GM18505 (cell line): ENCODE data around the gene MAGED2.
A peak's percentile ranks its signal among the peaks of the same experiment; 100 is the strongest.
"Not testable (repeated sequence)": the region's sequence is repeated elsewhere in the genome, so short reads cannot be mapped to it uniquely, and the experiment has no call there.

ENCODE experiments used
- ATAC-seq: cut with Tn5 transposase; IDR thresholded peaks from one replicate; pipeline ENCODE4 v1.9.1; 2021; ENCODE audit not compliant: unreplicated experiment
- POLR2A ChIP-seq: IDR thresholded peaks from 4 replicates; pipeline ENCODE4 v1.6.1; 2011; ENCODE audit warnings: borderline replicate concordance; ENCODE audit not compliant: insufficient read depth, insufficient read length; ENCODE audit errors: extremely low read depth

Gene MAGED2

DNA sequence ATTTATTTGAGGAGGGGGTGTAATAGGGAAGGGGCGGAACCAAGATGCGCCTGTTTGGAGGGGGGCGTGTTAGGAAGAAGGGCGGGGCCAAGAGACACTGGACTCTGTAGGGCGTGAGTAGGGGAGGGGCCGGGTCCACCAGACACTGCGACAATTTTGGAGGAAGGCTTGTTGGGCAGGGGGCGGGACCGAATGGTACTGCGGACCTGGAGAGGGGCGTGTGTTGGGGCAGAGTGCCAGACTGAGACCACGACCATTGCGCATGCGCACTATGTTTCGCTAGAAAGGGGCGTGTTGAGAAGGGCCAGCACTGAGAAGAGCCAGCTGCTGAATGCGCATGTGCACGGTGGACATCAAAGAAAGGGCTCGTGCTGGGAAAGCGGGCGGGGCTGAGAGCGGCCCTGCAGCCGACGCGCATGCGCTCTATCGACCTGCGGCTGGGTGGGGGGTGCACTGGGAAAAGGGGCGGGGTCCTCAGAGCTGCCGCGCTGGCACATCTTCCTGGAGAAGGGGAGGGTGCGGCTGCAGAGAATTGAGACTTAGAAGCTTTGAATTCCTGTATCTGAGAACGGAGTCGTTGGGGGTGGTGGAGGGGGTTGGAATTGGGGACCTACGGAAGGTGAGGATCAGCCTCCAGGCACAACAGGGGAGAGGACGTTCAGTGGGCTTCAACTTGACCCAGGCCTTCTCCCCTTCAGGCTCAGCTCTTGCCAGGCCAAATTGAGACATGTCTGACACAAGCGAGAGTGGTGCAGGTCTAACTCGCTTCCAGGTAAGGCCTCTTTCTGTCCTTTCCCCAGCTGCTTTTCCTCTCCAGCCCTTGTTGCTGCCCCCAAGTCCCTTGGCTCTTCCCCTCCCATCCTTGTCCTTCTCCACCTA is 1.3 kb downstream of the MAGED2 start:
- TF ChIP-seq POLR2A, result peak; percentile 34
- ATAC-seq, result peak; percentile 79

DNA sequence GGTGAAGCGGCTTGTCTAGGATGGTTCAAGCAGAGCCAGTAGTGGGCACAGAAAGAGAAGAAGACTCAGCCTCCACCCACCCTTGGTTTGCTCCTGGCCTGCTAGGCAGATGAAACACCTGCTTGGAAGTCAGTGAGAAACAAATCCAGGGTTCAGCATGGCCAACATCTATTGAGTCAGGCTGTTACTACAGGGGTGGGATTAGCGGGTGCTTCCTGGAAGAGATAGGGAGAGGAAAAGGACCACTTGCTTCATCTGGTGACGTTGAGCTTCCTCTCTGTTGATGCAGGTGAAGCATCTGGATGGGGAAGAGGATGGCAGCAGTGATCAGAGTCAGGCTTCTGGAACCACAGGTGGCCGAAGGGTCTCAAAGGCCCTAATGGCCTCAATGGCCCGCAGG is 3.0 kb downstream of the MAGED2 start:
- no peak for ATAC-seq
- no peak for TF ChIP-seq POLR2A

DNA sequence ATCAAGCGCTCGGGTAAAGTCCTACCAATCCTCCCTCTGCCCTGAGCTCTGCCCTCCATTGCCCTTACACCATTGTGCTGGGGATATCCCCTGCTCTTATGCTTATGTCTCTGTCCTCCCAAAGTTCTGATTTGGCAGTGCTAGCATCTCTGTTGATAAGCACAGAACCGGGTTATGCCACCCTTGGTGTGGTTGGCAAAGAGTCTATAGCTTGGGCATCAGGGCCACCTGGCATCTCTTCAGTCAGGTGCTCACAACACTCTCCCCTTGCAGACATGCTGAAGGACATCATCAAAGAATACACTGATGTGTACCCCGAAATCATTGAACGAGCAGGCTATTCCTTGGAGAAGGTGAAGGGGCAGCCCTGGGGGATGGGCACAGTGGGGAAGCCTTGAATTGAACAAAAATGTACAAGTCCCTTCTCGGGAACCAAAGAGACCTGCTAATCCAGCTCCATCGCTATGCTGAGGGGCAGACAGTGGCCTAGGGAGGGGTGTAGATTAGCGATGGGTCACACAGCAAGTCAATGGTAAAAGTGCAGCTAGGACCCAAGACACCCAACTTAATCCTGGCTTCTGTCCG is 3.8 kb downstream of the MAGED2 start:
- no peak for ATAC-seq
- TF ChIP-seq POLR2A, result no peak

DNA sequence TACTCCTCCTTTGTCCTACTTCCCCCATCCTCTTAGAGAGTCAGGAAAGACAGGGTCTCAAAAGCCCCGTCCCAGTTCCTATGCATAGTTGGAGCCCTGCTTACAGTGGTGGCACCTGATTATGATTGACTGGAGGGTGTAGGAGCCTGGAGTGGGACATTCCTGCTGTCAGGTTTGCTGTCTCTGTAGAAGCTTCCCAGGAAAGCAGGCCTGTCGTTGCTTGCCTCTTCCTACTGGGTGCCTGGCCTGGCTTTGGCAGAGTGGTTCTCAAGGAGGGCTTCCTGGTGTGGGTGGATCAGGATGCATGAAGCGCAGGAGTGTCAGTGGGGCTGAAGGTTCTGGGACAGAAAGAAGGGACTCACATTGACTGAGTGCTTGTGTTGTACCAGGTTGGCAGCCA is 4.8 kb downstream of the MAGED2 start:
- no peak for ATAC-seq
- no peak for TF ChIP-seq POLR2A

DNA sequence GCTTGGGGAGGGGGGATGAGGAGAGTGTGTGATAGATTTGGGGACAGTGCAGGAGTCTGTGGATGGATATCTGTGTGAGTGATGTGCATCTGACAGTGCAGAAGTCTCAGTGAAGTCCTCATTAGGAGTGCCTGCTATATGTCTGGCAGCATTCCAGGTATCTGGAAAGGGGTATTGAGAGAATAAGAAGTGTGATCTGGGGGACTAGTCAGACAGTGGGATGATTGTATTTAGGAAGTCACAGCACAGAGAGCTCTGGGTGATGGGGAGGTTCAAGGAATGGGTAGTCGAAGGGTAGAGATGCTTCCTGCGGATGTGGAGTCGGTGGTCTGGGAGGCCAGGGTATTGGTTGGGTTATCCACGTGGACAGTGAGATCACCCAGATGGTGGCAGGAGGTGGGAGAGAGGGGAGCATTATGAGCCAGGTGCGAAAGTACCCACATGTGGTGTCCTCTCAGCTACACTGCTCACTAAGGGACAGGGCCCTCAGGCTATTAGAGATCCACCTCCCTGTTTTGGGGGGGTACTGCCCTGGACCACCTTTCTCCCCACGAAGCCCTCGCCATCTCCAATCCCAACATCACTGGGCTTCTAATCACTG is 9.8 kb downstream of the MAGED2 start:
- ATAC-seq, result no peak
- no peak for TF ChIP-seq POLR2A

DNA sequence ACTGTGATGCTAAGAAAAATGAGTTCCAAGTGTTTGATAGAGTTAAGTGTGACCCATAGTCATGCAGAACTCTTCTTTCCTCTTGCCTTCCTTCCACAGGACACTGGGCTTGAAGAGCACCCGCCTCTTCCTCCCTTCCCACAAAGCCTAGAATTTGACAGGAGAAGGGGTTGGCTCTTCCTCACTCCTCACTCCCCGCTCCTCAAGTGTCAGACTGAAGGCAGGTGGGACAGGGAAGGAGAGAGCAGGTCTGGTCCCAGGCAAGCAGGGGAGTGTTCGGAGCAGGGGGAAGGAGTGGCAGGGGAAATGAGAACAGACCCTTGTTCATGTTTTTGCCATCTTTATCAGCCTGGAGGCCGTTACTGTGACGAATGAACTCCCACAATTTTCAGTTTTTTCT is 10.7 kb downstream of the MAGED2 start:
- no peak for ATAC-seq
- TF ChIP-seq POLR2A, result no peak

DNA sequence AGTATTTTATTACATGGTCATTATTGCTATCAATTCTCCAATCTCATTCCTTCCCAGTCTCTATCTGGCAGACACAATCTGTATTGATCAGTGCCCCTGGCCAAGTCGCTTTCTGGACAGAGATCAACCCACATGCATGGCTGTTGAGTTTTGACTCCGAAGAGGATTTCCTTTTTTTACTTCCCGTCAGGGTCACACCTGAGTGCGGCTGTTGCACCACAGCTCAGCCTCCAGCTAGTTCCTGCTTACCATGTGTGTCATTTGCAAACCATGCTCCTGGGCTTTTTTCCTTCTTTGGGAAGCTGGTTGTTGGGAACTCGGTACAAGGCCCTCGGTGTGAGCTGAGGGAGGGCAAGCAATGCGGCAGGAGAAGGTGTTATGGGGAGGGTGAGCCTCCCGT is 11.7 kb downstream of the MAGED2 start:
- no peak for TF ChIP-seq POLR2A
- ATAC-seq, result no peak

DNA sequence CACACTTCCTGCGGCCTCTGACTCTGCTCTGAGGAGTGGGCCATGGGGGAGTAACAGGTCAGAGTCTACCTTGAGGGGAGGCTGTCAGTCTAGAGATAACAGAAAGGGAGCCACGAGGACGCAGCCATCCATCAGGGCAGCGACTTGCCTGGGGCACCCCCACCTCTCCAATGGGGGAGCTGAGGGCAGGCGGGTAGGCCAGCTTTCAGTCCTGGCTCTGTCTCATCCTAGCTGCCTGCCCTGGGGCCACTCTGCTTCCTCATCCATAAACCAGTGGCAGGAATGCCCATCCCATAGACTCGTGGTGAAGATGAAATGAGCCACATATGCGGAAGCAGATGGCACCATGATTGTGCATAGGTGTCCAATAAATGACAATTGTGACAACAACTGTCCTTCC is 13.2 kb downstream of the MAGED2 start:
- TF ChIP-seq POLR2A, result no peak
- no peak for ATAC-seq

DNA sequence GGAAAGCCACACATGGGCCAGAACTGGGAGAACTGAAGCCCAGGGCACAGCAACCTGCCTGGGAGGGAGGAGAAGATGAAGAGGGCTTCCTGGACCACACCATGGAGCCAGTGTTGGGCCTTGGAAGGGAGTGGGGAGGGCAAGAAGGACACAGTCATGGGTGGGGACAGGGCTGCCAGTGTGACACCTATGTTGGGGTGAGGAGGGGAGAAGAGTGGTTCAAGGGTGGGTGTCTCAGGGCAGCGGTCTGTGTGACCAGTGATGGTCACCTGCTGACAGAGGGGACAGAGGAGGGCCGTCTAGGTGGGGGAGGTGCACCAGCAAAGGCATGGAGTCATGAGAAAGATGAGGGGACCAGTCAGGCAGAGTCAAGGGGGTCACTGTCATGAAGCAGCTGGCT is 13.8 kb downstream of the MAGED2 start:
- no peak for TF ChIP-seq POLR2A
- ATAC-seq, result no peak

DNA sequence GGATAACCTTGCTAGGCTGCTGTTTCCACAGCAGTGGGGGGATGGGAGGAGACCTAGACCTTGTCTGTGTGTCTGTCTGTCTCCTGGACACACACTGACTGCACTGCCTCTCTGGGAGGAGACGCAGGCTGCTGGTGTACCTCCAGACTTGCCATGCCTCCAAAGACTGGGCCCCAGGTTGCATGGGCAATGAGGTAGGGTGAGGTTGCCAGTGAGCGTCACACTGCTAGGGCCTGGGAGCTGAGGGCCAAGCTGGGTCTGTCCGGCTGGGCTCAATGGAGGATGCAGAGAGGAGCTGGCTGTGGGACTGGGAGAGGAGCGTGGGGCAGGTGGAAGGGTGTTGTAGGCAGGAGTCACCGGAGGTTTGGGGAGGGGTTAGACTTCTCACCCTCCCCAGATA is 16.6 kb downstream of the MAGED2 start:
- ATAC-seq, result no peak
- TF ChIP-seq POLR2A, result no peak

DNA sequence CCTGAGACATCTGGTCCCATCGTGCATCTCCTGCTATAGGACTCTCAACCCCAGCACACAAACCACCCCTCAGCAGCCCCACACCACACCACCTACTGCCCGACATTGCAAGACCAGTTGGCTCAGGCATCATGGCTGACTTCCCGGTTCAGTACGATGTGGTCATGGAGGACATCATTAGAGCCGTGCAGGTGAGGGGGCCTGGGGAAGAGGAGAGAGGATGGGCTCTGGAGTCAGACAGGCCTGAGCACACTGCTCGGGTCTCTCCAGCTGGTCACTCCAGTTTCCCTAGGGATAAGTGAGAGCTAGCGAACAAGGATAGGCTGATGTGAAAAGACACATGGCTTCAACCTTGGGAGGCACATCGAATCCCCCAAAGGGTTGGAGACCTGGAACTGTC is 17.2 kb downstream of the MAGED2 start:
- TF ChIP-seq POLR2A, result no peak
- ATAC-seq, result no peak

DNA sequence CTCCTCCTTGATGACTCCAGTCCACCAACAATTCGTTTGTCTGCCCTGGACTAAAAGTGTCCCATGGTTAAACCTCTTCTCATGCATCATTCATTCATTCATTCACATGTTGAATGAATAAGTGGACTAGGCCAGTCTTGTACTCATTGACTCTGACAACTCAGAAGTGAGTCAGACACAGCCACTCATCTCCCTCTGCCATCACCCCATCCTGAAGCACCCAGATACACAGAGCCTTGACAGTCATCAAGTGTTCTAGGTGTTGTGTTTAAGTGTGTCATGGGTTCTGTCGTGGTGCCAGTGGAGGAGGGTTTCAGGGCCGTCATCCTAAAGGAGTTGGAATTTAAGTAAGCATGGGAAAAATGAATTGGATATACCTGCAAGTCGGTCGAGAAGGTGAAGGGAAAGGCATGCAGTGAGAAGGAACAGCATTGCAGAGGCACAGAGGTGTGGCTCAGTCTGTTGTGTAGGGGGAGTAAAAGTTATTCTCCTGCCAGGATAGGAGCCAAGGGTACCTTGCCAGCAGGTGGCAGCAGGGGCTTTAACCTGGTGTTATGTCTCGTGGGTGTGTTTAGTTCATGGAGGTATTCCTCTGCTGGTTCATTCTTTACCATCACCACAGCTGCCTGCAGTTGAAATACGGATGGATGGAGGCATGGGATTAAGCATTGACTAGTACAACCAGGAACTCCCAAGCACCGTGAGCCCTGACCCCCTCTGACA is 18.3 kb downstream of the MAGED2 start:
- no peak for TF ChIP-seq POLR2A
- no peak for ATAC-seq

DNA sequence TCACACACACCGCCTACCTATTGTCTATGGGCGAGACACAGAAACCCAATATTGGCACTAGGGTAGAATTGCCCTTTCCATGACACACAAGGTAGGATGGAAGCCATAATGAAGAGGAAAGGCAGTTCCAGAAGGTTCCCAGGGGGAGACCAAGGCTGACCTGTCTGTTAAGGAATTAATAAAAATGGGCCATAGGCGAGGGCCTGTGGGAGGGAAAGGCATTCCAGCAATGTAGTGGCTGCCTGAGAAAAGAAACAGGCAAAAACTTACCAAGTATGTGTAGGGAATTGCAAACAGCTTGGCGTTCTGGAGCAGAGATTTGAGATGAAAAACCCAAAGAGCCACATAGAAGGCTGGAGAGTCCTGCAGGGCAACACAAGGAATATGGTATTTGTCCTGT is 19.1 kb downstream of the MAGED2 start:
- no peak for ATAC-seq
- TF ChIP-seq POLR2A, result no peak

DNA sequence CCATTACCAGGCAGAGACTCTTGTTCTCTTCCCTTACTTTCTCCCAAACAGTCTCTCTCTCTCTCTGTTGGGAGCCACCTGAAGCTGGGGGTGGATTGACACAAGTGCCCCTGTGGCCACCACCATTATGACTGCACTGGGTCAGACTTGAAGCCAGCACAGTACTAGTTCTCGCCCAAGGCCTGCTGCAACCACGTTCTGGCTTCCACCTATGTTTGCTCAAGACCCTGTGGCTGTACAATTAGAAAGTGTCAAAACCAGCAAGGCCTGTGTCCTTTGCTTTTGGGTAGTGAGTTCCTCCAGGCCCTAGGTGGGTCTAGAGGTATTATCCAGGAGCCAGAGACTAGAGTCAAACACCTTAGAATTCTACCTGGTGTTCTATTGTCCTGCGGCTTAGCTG is 31.0 kb downstream of the MAGED2 start:
- no peak for ATAC-seq
- no peak for TF ChIP-seq POLR2A

DNA sequence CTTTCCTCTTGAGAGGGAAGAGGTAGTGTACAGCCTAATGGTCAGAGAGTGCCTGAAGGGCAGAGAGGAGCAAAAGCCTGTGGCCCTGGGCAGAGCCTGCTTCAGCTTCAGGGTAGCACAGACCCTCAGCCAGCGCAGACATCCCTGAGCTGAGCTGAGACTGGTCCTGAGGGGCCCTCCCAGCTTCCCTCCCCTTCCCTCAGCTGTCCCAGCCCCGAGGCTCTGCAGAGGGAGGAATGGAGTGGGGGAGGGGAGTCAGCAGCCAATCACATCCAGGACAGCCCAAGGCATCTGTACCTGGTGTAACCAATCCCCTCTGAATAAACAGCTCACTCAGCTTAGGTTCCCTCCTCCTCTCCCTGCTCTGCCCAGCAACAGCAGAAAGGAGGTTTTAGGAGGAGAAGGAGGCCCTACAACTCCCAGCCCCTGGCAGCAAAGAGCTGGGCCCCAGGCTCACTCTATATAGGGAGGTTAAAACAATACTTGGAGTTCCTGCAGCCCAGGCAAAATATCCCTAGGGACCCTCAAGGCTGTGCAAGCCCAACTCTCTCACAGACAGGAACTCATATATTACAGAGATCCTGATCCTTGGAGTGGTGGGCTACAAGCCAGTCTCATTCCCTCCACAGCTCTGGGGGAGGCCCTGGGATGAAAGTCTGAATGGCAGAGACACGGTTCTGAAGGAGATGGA is 33.8 kb downstream of the MAGED2 start:
- not testable (repeated sequence) for ATAC-seq
